Stimulated activated CD4-positive, alpha-beta T cell treated with anti-CD3 and anti-CD28 coated beads, Interleukin-2, amount 100 ng/mL, for 48 hours (primary cell): Measurements from ENCODE around the gene DRD2.
"Not testable (repeated sequence)": the region's sequence is repeated elsewhere in the genome, so short reads cannot be mapped to it uniquely, and the experiment has no call there.

Experiments
- DNase-seq, 2 donors: peaks; one replicate each; pipeline ENCODE4 v3.0.0-alpha.2; 2020

Gene DRD2

GRCh38 chr11:113475160-113475761 is at the start of gene DRD2:
TSS of gene DRD2 (minus strand) at chr11:113475398. CDS start at chr11:113424651, 50,747 bp downstream.
- no peak for DNase-seq

GRCh38 chr11:113523906-113524305 is 48.7 kb upstream of the DRD2 start:
- DNase-seq = not testable (repeated sequence)

- DNase-seq = no peak
These were observed 46.7 kb upstream of the DRD2 start for GRCh38 chr11:113521737-113522517.

- DNase-seq = no peak
These were observed 44.9 kb upstream of the DRD2 start for GRCh38 chr11:113519989-113520613.

- no peak for DNase-seq
These were observed 43.7 kb upstream of the DRD2 start for GRCh38 chr11:113518716-113519495.

- no peak for DNase-seq
These were observed 42.2 kb upstream of the DRD2 start for GRCh38 chr11:113517361-113517760.

GRCh38 chr11:113514856-113515255 is 39.7 kb upstream of the DRD2 start:
- no peak for DNase-seq

- no peak for DNase-seq
These were observed 32.1 kb upstream of the DRD2 start for GRCh38 chr11:113507341-113507740.

- DNase-seq = no peak
These were observed 31.7 kb upstream of the DRD2 start for GRCh38 chr11:113506893-113507292.

GRCh38 chr11:113506461-113506860 is 31.3 kb upstream of the DRD2 start:
- no peak for DNase-seq

GRCh38 chr11:113505541-113506375 is 30.6 kb upstream of the DRD2 start:
- DNase-seq = no peak

- no peak for DNase-seq
These were observed 29.8 kb upstream of the DRD2 start for GRCh38 chr11:113505046-113505445.

- no peak for DNase-seq
These were observed 29.4 kb upstream of the DRD2 start for GRCh38 chr11:113504586-113504985.

GRCh38 chr11:113504071-113504470 is 28.9 kb upstream of the DRD2 start:
- no peak for DNase-seq

- no peak for DNase-seq
These were observed 22.1 kb upstream of the DRD2 start for GRCh38 chr11:113497066-113497910.

- DNase-seq = no peak
These were observed 20.9 kb upstream of the DRD2 start for GRCh38 chr11:113496026-113496651.

- no peak for DNase-seq
These were observed 18.8 kb upstream of the DRD2 start for GRCh38 chr11:113494021-113494420.

GRCh38 chr11:113493206-113493605 is 18.0 kb upstream of the DRD2 start:
- DNase-seq = no peak

GRCh38 chr11:113488931-113489351 is 13.7 kb upstream of the DRD2 start:
- DNase-seq = no peak

GRCh38 chr11:113487622-113488021 is 12.4 kb upstream of the DRD2 start:
- DNase-seq = no peak

- no peak for DNase-seq
These were observed 9.0 kb upstream of the DRD2 start for GRCh38 chr11:113484223-113484622.
